ENCODE measurements around the gene NFKBIE. TPM values are rescaled to one million over a fixed set of nuclear protein-coding genes. Genes with fewer than 3 reads are reported as not detected.
A peak's percentile ranks its signal among the peaks of the same experiment; 100 is the strongest.

Gene NFKBIE
- total and polyA plus RNA-seq, 9 of the 15 experiments (the other 6 are each of a cell fraction or from before 2014, with no cell fraction given): 2.1 to 16.4 (median 11.7) TPM

DNA sequence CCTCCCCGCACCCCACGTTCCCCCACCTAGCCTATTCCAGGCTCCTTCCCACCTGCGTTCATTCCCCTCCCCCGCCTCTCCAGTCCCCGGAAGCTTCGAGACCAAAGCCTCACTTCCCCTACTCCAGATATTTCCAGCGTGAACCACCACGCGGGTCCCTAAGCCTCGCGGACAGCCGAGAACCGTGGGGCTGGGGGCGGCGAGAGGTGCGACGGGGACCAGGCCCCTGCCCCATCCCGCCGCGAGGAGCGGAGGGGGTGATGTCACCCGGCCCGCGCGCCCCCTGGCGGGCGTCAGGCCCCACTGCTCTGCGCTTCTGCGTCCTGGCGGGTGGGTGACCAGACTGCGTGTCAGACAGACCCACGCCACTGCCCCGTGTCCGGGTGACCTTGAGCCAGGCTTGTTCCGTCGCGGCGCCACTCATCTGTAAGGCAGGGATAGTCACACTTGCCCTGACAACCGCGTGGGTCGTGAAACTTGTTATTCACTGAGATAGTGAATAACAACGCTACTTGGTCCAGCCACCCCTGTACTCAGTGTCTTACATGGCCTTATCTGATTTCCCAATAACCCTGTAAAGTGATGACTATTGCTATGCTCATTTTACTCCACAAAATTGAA is 27.4 kb downstream of the NFKBIE start (continued):
- TF ChIP-seq, protein P1, sequence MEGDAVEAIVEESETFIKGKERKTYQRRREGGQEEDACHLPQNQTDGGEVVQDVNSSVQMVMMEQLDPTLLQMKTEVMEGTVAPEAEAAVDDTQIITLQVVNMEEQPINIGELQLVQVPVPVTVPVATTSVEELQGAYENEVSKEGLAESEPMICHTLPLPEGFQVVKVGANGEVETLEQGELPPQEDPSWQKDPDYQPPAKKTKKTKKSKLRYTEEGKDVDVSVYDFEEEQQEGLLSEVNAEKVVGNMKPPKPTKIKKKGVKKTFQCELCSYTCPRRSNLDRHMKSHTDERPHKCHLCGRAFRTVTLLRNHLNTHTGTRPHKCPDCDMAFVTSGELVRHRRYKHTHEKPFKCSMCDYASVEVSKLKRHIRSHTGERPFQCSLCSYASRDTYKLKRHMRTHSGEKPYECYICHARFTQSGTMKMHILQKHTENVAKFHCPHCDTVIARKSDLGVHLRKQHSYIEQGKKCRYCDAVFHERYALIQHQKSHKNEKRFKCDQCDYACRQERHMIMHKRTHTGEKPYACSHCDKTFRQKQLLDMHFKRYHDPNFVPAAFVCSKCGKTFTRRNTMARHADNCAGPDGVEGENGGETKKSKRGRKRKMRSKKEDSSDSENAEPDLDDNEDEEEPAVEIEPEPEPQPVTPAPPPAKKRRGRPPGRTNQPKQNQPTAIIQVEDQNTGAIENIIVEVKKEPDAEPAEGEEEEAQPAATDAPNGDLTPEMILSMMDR (IDR thresholded peaks at IDR 0.05 in 2 of 3, conservative IDR thresholded peaks at IDR 0.05 in 1 of 3; ENCODE audit: insufficient read depth in 2 of 3, low read depth in 1 of 3, low read length in 3 of 3): peak; percentile 93 to 98 (median 95)
- TF ChIP-seq MYBL2 (IDR thresholded peaks at IDR 0.05; ENCODE audit: low read depth): no peak
- TF ChIP-seq MYBL2 (CRISPR knock-in tag; IDR thresholded peaks at IDR 0.05; ENCODE audit: borderline replicate concordance): no peak
- no peak for TF ChIP-seq ZNF239 (CRISPR knock-in tag; IDR thresholded peaks at IDR 0.05)
- no peak for TF ChIP-seq EWSR1 (IDR thresholded peaks at IDR 0.05; ENCODE audit: borderline replicate concordance, low read depth, partially characterized antibody)
- TF ChIP-seq BACH1 (tag; IDR thresholded peaks at IDR 0.05): peak; percentile 37; the same call in 1 of the 2 replicates
- TF ChIP-seq, protein P2, sequence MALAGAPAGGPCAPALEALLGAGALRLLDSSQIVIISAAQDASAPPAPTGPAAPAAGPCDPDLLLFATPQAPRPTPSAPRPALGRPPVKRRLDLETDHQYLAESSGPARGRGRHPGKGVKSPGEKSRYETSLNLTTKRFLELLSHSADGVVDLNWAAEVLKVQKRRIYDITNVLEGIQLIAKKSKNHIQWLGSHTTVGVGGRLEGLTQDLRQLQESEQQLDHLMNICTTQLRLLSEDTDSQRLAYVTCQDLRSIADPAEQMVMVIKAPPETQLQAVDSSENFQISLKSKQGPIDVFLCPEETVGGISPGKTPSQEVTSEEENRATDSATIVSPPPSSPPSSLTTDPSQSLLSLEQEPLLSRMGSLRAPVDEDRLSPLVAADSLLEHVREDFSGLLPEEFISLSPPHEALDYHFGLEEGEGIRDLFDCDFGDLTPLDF (CRISPR knock-in tag; IDR thresholded peaks at IDR 0.05): no peak
- TF ChIP-seq, protein P3, sequence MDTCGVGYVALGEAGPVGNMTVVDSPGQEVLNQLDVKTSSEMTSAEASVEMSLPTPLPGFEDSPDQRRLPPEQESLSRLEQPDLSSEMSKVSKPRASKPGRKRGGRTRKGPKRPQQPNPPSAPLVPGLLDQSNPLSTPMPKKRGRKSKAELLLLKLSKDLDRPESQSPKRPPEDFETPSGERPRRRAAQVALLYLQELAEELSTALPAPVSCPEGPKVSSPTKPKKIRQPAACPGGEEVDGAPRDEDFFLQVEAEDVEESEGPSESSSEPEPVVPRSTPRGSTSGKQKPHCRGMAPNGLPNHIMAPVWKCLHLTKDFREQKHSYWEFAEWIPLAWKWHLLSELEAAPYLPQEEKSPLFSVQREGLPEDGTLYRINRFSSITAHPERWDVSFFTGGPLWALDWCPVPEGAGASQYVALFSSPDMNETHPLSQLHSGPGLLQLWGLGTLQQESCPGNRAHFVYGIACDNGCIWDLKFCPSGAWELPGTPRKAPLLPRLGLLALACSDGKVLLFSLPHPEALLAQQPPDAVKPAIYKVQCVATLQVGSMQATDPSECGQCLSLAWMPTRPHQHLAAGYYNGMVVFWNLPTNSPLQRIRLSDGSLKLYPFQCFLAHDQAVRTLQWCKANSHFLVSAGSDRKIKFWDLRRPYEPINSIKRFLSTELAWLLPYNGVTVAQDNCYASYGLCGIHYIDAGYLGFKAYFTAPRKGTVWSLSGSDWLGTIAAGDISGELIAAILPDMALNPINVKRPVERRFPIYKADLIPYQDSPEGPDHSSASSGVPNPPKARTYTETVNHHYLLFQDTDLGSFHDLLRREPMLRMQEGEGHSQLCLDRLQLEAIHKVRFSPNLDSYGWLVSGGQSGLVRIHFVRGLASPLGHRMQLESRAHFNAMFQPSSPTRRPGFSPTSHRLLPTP (IDR thresholded peaks at IDR 0.05; ENCODE audit: borderline replicate concordance, extremely low read depth, insufficient read length): no peak
- TF ChIP-seq JUN (IDR thresholded peaks at IDR 0.05; ENCODE audit: borderline replicate concordance, low read depth, low read length): peak; percentile 96
- peak; percentile 100 for TF ChIP-seq JUN (CRISPR knock-in tag; IDR thresholded peaks at IDR 0.05; ENCODE audit: borderline replicate concordance)
- TF ChIP-seq ZBTB8A (IDR thresholded peaks at IDR 0.05; ENCODE audit: partially characterized antibody): no peak
- peak; percentile 33; the same call in 1 of the 2 replicates for TF ChIP-seq MBD2 (IDR thresholded peaks at IDR 0.05; ENCODE audit: borderline replicate concordance, low read depth)
- no peak for TF ChIP-seq BRCA1 (IDR thresholded peaks at IDR 0.05)
- no peak for TF ChIP-seq BRCA1 (CRISPR knock-in tag; IDR thresholded peaks at IDR 0.05)
- no peak for TF ChIP-seq ZNF583 (CRISPR knock-in tag; IDR thresholded peaks at IDR 0.05)
- TF ChIP-seq ZSCAN32 (CRISPR knock-in tag; IDR thresholded peaks at IDR 0.05): no peak
- TF ChIP-seq POLR2AphosphoS2 (IDR thresholded peaks at IDR 0.05; ENCODE audit: low read length): 0 out of 2 replicates have a peak, but pooled peaks have one; percentile 58
- no peak for TF ChIP-seq ZNF778 (CRISPR knock-in tag; IDR thresholded peaks at IDR 0.05)
- TF ChIP-seq, protein P4, sequence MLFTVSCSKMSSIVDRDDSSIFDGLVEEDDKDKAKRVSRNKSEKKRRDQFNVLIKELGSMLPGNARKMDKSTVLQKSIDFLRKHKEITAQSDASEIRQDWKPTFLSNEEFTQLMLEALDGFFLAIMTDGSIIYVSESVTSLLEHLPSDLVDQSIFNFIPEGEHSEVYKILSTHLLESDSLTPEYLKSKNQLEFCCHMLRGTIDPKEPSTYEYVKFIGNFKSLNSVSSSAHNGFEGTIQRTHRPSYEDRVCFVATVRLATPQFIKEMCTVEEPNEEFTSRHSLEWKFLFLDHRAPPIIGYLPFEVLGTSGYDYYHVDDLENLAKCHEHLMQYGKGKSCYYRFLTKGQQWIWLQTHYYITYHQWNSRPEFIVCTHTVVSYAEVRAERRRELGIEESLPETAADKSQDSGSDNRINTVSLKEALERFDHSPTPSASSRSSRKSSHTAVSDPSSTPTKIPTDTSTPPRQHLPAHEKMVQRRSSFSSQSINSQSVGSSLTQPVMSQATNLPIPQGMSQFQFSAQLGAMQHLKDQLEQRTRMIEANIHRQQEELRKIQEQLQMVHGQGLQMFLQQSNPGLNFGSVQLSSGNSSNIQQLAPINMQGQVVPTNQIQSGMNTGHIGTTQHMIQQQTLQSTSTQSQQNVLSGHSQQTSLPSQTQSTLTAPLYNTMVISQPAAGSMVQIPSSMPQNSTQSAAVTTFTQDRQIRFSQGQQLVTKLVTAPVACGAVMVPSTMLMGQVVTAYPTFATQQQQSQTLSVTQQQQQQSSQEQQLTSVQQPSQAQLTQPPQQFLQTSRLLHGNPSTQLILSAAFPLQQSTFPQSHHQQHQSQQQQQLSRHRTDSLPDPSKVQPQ (CRISPR knock-in tag; IDR thresholded peaks at IDR 0.05; ENCODE audit: borderline replicate concordance): no peak
- peak; percentile 91 for TF ChIP-seq POLR2G (IDR thresholded peaks at IDR 0.05; ENCODE audit: low read depth, low read length)
